Measurements from ENCODE around the gene PROZ. TPM values are rescaled to one million over a fixed set of nuclear protein-coding genes. Genes with fewer than 3 reads are reported as not detected.

PROZ gene
- total and polyA plus RNA-seq, 2 of the 13 experiments (the other 11 are each of a cell fraction or from before 2014, with no cell fraction given) = 5.6 to 22.5 TPM

GRCh38 chr13:113126265-113127150 is 31.9 kb upstream of the PROZ start (continued):
- no peak for TF ChIP-seq ZNF280D (CRISPR knock-in tag; IDR thresholded peaks at IDR 0.05)
- TF ChIP-seq MAFG (CRISPR knock-in tag; IDR thresholded peaks at IDR 0.05) = no peak
- no peak for TF ChIP-seq ISL2 (CRISPR knock-in tag; IDR thresholded peaks at IDR 0.05)
- TF ChIP-seq KDM4B (CRISPR knock-in tag; IDR thresholded peaks at IDR 0.05) = no peak
- TF ChIP-seq RFXAP (CRISPR knock-in tag; IDR thresholded peaks at IDR 0.05; ENCODE audit: borderline replicate concordance) = 0 out of 2 replicates have a peak, but pooled peaks have one; percentile 20
- no peak for TF ChIP-seq PAWR (CRISPR knock-in tag; IDR thresholded peaks at IDR 0.05; ENCODE audit: borderline replicate concordance)
- TF ChIP-seq MED1 (CRISPR knock-in tag; IDR thresholded peaks at IDR 0.05) = 0 out of 2 replicates have a peak, but pooled peaks have one; percentile 11
- no peak for TF ChIP-seq MAZ (IDR thresholded peaks at IDR 0.05; ENCODE audit: borderline replicate concordance, low read depth, low read length)
- TF ChIP-seq MAZ (CRISPR knock-in tag; IDR thresholded peaks at IDR 0.05; ENCODE audit: low read depth) = no peak
- peak; percentile 44; the same call in 1 of the 2 replicates for TF ChIP-seq WIZ (CRISPR knock-in tag; IDR thresholded peaks at IDR 0.05)
- TF ChIP-seq HES4 (CRISPR knock-in tag; IDR thresholded peaks at IDR 0.05; ENCODE audit: borderline replicate concordance) = no peak
- no peak for TF ChIP-seq IRX3 (CRISPR knock-in tag; IDR thresholded peaks at IDR 0.05; ENCODE audit: borderline replicate concordance, low read depth)
- no peak for TF ChIP-seq ZNF343 (CRISPR knock-in tag; IDR thresholded peaks at IDR 0.05)
- no peak for TF ChIP-seq FUBP1 (CRISPR knock-in tag; IDR thresholded peaks at IDR 0.05; ENCODE audit: borderline replicate concordance)
- no peak for TF ChIP-seq ZBTB4 (CRISPR knock-in tag; IDR thresholded peaks at IDR 0.05; ENCODE audit: borderline replicate concordance)
- no peak for TF ChIP-seq ZNF605 (CRISPR knock-in tag; IDR thresholded peaks at IDR 0.05)
- TF ChIP-seq IRF1 (CRISPR knock-in tag; IDR thresholded peaks at IDR 0.05; ENCODE audit: low read depth) = no peak
- no peak for TF ChIP-seq ZNF33B (CRISPR knock-in tag; IDR thresholded peaks at IDR 0.05)
- TF ChIP-seq JUND (CRISPR knock-in tag; IDR thresholded peaks at IDR 0.05) = no peak

All from HepG2 (cell line).